Measurements from ENCODE around the gene PDK3. TPM values are rescaled to one million over a fixed set of nuclear protein-coding genes. Genes with fewer than 3 reads are reported as not detected.

PDK3 gene
- total RNA-seq, 1 donor from 2014 or later = 21.1 TPM

GRCh38 chrX:24479924-24480323 lies 14.8 kb downstream of the PDK3 start:
- H3K27ac Mint-ChIP-seq (ENCODE audit: unreplicated experiment) = no peak overlapping the region
- no peaks in the 10 kb centered on the region for H3K36me3 Mint-ChIP-seq (ENCODE audit: low read depth)
- no peak overlapping the region for H3K4me3 Mint-ChIP-seq
- H3K9me3 Mint-ChIP-seq = no peaks in the 10 kb centered on the region
- no peak for DNase-seq (ENCODE audit: low read depth, low spot score)
- peaks cover 9% of the 10 kb centered on the region for H3K4me1 Mint-ChIP-seq
- no peak for TF ChIP-seq CTCF (conservative IDR thresholded peaks at IDR 0.05)
- no peaks in the 10 kb centered on the region for H3K27me3 Mint-ChIP-seq (ENCODE audit: low read depth)

GRCh38 chrX:24480400-24480865 lies 15.3 kb downstream of the PDK3 start:
- peaks cover 9% of the 10 kb centered on the region for H3K4me1 Mint-ChIP-seq
- no peaks in the 10 kb centered on the region for H3K9me3 Mint-ChIP-seq
- TF ChIP-seq CTCF (conservative IDR thresholded peaks at IDR 0.05) = no peak
- no peaks in the 10 kb centered on the region for H3K27me3 Mint-ChIP-seq (ENCODE audit: low read depth)
- DNase-seq (ENCODE audit: low read depth, low spot score) = no peak
- no peaks in the 10 kb centered on the region for H3K36me3 Mint-ChIP-seq (ENCODE audit: low read depth)
- H3K4me3 Mint-ChIP-seq = no peak overlapping the region
- H3K27ac Mint-ChIP-seq (ENCODE audit: unreplicated experiment) = no peak overlapping the region

DNA sequence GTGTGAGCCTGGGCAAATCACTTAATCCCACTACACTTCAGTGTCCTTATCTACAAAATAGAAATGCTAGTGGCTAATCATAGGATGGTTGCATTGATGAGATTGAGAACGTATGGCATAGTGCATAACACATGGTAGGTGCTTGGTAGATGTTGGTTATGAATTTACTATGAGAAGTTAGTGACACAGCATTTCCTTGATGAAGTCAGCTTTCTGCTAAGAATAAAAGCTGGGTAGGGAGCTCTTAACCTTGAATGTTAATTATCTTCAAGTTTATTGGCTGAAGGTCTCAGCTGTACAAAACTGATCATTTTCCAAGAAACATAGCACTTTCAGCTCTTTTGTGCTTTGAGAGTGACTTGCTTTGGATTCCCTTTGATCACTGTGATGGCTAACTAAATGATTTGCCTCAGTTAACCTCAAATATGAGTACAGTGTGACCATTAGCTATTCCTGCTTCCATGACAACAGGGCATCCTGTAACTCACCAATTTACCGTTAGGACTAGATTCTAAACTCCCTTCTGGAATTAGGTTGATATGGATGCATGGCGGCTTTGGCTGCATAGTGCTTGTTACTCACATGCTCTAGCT lies 17.8 kb downstream of the PDK3 start:
- Mint-ChIP-seq H3K27me3 (ENCODE audit: low read depth) (no peaks in the 10 kb centered on the region), H3K27ac (ENCODE audit: unreplicated experiment) (no peak overlapping the region), H3K4me1 (peaks cover 33% of the 10 kb centered on the region), H3K36me3 (ENCODE audit: low read depth) (no peaks in the 10 kb centered on the region), H3K9me3 (no peaks in the 10 kb centered on the region), H3K4me3 (no peak overlapping the region)
- no peak for DNase-seq (ENCODE audit: low read depth, low spot score)
- no peak for TF ChIP-seq CTCF (conservative IDR thresholded peaks at IDR 0.05)

DNA sequence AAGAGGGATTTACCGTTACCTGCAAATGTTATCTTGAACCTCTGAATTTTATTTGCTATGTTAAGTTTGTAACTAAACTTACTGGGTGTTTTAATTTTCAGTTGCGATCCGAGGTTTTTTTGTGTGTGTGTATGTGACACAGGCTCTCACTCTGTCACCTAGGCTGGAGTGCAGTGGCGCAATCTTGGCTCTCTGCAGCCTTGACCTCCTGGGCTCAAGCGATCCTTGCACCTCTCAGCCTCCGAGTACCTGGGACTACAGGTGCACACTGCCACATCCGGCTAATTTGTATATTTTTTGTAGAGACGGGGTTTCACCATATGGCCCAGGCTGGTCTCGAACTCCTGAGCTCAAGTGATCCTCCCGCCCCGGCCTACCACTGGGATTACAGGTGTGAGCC lies 18.5 kb downstream of the PDK3 start:
- no peak overlapping the region for H3K27ac Mint-ChIP-seq (ENCODE audit: unreplicated experiment)
- no peak for TF ChIP-seq CTCF (conservative IDR thresholded peaks at IDR 0.05)
- no peaks in the 10 kb centered on the region for H3K9me3 Mint-ChIP-seq
- no peak for DNase-seq (ENCODE audit: low read depth, low spot score)
- H3K4me1 Mint-ChIP-seq = peaks cover 34% of the 10 kb centered on the region
- no peak overlapping the region for H3K4me3 Mint-ChIP-seq
- no peaks in the 10 kb centered on the region for H3K27me3 Mint-ChIP-seq (ENCODE audit: low read depth)
- no peaks in the 10 kb centered on the region for H3K36me3 Mint-ChIP-seq (ENCODE audit: low read depth)

DNA sequence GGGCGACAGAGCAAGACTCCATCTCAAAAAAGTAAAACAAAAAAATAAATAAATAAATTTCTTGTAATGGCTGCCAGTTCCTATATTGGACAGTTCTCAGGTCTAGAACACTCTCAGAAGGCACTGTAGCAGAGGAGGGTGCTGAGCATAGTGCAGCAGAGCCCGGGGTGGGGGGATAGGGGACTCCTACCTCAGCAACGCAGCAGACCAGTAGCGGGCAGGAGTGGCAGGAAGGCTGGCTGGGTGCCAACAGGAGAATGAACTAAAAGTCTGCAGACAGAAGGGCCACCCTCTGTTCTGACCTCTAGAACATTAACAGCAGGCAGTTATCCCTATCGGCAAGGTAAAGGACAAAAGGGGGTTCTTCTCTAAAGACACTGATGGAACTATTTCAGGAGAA lies 20.2 kb downstream of the PDK3 start:
- H3K27ac Mint-ChIP-seq (ENCODE audit: unreplicated experiment) = peak overlapping the region; percentile 87

More for the DNA sequence above, 20.2 kb downstream of the PDK3 start:
- H3K4me1 Mint-ChIP-seq = peaks cover 27% of the 10 kb centered on the region
- no peaks in the 10 kb centered on the region for H3K36me3 Mint-ChIP-seq (ENCODE audit: low read depth)
- no peak overlapping the region for H3K4me3 Mint-ChIP-seq
- no peak for TF ChIP-seq CTCF (conservative IDR thresholded peaks at IDR 0.05)
- H3K9me3 Mint-ChIP-seq = no peaks in the 10 kb centered on the region
- no peak for DNase-seq (ENCODE audit: low read depth, low spot score)
- no peaks in the 10 kb centered on the region for H3K27me3 Mint-ChIP-seq (ENCODE audit: low read depth)
